K562 (cell line): ENCODE data around the gene KHNYN. TPM values are rescaled to one million over a fixed set of nuclear protein-coding genes. Genes with fewer than 3 reads are reported as not detected.

ENCODE experiments used
- ADNP ChIP-seq: fragments of 200-800 bp; sonication (Bioruptor generic); IDR thresholded peaks from 2 replicates; pipeline ENCODE4 v1.6.1; 2016; ENCODE audit warnings: missing genetic modification characterization, missing compliant biosample characterization
- ARID2 ChIP-seq: fragments of 450-650 bp; IDR thresholded peaks from 2 replicates; pipeline ENCODE4 v1.6.1; 2017; ENCODE audit warnings: antibody characterized with exemption, mild to moderate bottlenecking
- CBX3 ChIP-seq, 2 experiments: IDR thresholded peaks; 1 replicate in 1 of 2; 2 replicates in 1 of 2; pipeline ENCODE4 v1.6.1; 2012; ENCODE audit warnings: inconsistent platforms in 2 of 2, low read length in 2 of 2, borderline replicate concordance in 1 of 2, control low read depth in 1 of 2
- HDGF ChIP-seq: fragments of 450-650 bp; IDR thresholded peaks from 2 replicates; pipeline ENCODE4 v1.6.1; 2016
- HIVEP1 ChIP-seq: fragments of 250-450 bp; sonication (Bioruptor Pico); IDR thresholded peaks from 2 replicates; pipeline ENCODE4 v1.4.0; 2020; ENCODE audit warnings: mild to moderate bottlenecking
- HMGXB4 ChIP-seq: sonication (generic); formaldehyde crosslinking; IDR thresholded peaks from 2 replicates; pipeline ENCODE4 v1.8.1; 2023; ENCODE audit warnings: mild to moderate bottlenecking, missing genetic modification reagents
- HNRNPL ChIP-seq: fragments of 200-400 bp; formaldehyde crosslinking; IDR thresholded peaks from 2 replicates; pipeline ENCODE4 v1.6.1; 2017; ENCODE audit warnings: low read depth, mild to moderate bottlenecking, low read length
- MED1 ChIP-seq: sonication (generic); formaldehyde crosslinking; IDR thresholded peaks from 2 replicates; pipeline ENCODE4 v1.8.1; 2023; ENCODE audit warnings: missing genetic modification reagents, borderline replicate concordance
- MYNN ChIP-seq, 2 experiments: sonication (generic); formaldehyde crosslinking in 1 of 2; IDR thresholded peaks; 2 replicates each; pipeline versions ENCODE4 v1.5.0 to v1.6.1; 2016 to 2020; ENCODE audit warnings: antibody characterized with exemption in 1 of 2, missing genetic modification reagents in 1 of 2
- POLR2AphosphoS2 ChIP-seq: IDR thresholded peaks from 2 replicates; pipeline ENCODE4 v1.6.1; 2012; ENCODE audit warnings: low read length, improper control_type of control experiment
- PTBP1 ChIP-seq: fragments of 200-400 bp; formaldehyde crosslinking; IDR thresholded peaks from 2 replicates; pipeline ENCODE4 v1.6.1; 2017; ENCODE audit warnings: low read depth, low read length
- ZBED1 ChIP-seq: IDR thresholded peaks from 2 replicates; pipeline ENCODE4 v1.6.1; 2014
- ZBTB1 ChIP-seq: sonication (generic); formaldehyde crosslinking; IDR thresholded peaks from 2 replicates; pipeline ENCODE4 v1.8.1; 2023; ENCODE audit warnings: missing genetic modification reagents, low read depth, mild to moderate bottlenecking, borderline replicate concordance
- ZBTB9 ChIP-seq: fragments of 450-650 bp; formaldehyde crosslinking; IDR thresholded peaks from 2 replicates; pipeline ENCODE4 v1.4.0; 2020; ENCODE audit warnings: mild to moderate bottlenecking, moderate library complexity
- ZNF740 ChIP-seq, 3 experiments: fragments of 200-800 bp in 1 of 3; sonication (Bioruptor generic) in 1 of 3; sonication (generic) in 1 of 3; formaldehyde crosslinking in 1 of 3; IDR thresholded peaks; 2 replicates each; pipeline versions ENCODE4 v1.6.1 to v1.8.0; 2016 to 2022; ENCODE audit warnings: mild to moderate bottlenecking in 2 of 3, missing compliant biosample characterization in 2 of 3, missing genetic modification characterization in 2 of 3, missing genetic modification reagents in 1 of 3
- polyA plus RNA-seq, 8 experiments: library from polyadenylated mRNA; depleted of rRNA in 4 of 8; stranded (reverse) in 5 of 8; unstranded in 3 of 8; fragments of >200 nt; fragmentation: Nextera tagmentation in 2 of 8; fragmentation: Illumina TruSeq in 1 of 8; extraction: Ambion mirVana in 2 of 8; extraction: Trizol in 1 of 8; gene quantifications; 2 replicates each; pipeline versions ENCODE4 v1.2.1 to v1.2.3, GENCODE V29; 2011 to 2014; ENCODE audit warnings: inconsistent platforms in 1 of 8, missing spikeins in 1 of 8
- total RNA-seq, 7 experiments: library from RNA; depleted of rRNA in 6 of 7; stranded (reverse); fragments of >200 nt in 6 of 7; fragmentation: Illumina TruSeq in 2 of 7; extraction: Trizol in 2 of 7; gene quantifications; 2 replicates each; pipeline versions ENCODE4 v1.2.1 to v1.2.3, GENCODE V29; 2011 to 2021; ENCODE audit warnings: low replicate concordance in 1 of 7
- TF ChIP-seq, protein P1 (sequence below): fragments of 450-650 bp; IDR thresholded peaks from 2 replicates; pipeline ENCODE4 v1.6.1; 2018; ENCODE audit not compliant: partially characterized antibody
- TF ChIP-seq, protein P2 (sequence below): fragments of 250-450 bp; sonication (Bioruptor Pico); IDR thresholded peaks from 2 replicates; pipeline ENCODE4 v1.5.0; 2022; ENCODE audit warnings: mild to moderate bottlenecking

The KHNYN gene
- total and polyA plus RNA-seq, 9 of the 15 experiments (the other 6 are each of a cell fraction or from before 2014, with no cell fraction given): 0.76 to 26.0 (median 14.1) TPM

- TF ChIP-seq HIVEP1 (CRISPR knock-in tag) (no peak), PTBP1 (no peak), ARID2 (peak; percentile 89), MED1 (CRISPR knock-in tag) (no peak), HNRNPL (no peak), ZBTB1 (no peak), MYNN (IDR thresholded peaks at IDR 0.05) (peak; percentile 46; the same call in 1 of the 2 replicates), MYNN (CRISPR knock-in tag; IDR thresholded peaks at IDR 0.05) (no peak), ZBED1 (no peak), CBX3 (IDR thresholded peaks at IDR 0.05; ENCODE audit: borderline replicate concordance in 1 of 2, low read length in 2 of 2) (no peak), HDGF (no peak), ZNF740 (CRISPR knock-in tag; IDR thresholded peaks at IDR 0.05) (no peak), ZNF740 (tag; IDR thresholded peaks at IDR 0.05) (no peak), HMGXB4 (CRISPR knock-in tag) (no peak), POLR2AphosphoS2 (no peak), ADNP (no peak), ZBTB9 (no peak)
- TF ChIP-seq, protein P1, sequence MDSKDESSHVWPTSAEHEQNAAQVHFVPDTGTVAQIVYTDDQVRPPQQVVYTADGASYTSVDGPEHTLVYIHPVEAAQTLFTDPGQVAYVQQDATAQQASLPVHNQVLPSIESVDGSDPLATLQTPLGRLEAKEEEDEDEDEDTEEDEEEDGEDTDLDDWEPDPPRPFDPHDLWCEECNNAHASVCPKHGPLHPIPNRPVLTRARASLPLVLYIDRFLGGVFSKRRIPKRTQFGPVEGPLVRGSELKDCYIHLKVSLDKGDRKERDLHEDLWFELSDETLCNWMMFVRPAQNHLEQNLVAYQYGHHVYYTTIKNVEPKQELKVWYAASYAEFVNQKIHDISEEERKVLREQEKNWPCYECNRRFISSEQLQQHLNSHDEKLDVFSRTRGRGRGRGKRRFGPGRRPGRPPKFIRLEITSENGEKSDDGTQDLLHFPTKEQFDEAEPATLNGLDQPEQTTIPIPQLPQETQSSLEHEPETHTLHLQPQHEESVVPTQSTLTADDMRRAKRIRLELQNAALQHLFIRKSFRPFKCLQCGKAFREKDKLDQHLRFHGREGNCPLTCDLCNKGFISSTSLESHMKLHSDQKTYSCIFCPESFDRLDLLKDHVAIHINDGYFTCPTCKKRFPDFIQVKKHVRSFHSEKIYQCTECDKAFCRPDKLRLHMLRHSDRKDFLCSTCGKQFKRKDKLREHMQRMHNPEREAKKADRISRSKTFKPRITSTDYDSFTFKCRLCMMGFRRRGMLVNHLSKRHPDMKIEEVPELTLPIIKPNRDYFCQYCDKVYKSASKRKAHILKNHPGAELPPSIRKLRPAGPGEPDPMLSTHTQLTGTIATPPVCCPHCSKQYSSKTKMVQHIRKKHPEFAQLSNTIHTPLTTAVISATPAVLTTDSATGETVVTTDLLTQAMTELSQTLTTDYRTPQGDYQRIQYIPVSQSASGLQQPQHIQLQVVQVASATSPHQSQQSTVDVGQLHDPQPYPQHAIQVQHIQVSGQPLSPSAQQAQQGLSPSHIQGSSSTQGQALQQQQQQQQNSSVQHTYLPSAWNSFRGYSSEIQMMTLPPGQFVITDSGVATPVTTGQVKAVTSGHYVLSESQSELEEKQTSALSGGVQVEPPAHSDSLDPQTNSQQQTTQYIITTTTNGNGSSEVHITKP: peak; percentile 29
- TF ChIP-seq, protein P2, sequence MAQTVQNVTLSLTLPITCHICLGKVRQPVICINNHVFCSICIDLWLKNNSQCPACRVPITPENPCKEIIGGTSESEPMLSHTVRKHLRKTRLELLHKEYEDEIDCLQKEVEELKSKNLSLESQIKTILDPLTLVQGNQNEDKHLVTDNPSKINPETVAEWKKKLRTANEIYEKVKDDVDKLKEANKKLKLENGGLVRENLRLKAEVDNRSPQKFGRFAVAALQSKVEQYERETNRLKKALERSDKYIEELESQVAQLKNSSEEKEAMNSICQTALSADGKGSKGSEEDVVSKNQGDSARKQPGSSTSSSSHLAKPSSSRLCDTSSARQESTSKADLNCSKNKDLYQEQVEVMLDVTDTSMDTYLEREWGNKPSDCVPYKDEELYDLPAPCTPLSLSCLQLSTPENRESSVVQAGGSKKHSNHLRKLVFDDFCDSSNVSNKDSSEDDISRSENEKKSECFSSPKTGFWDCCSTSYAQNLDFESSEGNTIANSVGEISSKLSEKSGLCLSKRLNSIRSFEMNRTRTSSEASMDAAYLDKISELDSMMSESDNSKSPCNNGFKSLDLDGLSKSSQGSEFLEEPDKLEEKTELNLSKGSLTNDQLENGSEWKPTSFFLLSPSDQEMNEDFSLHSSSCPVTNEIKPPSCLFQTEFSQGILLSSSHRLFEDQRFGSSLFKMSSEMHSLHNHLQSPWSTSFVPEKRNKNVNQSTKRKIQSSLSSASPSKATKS (CRISPR knock-in tag): no peak
Observed at GRCh38 chr14:24431569-24432258, 2.0 kb downstream of the KHNYN start (continued).
